HEK293 (cell line): Measurements from ENCODE around the gene TMEM187.

Experiments
- ZBTB8A ChIP-seq: fragments of 450-650 bp; formaldehyde crosslinking; IDR thresholded peaks from 2 replicates; pipeline ENCODE4 v1.5.1; 2016; ENCODE audit warnings: missing biosample characterization, missing genetic modification characterization
- ZNF423 ChIP-seq: fragments of 450-650 bp; formaldehyde crosslinking; IDR thresholded peaks from 2 replicates; pipeline ENCODE4 v1.5.1; 2016; ENCODE audit warnings: missing biosample characterization, missing genetic modification characterization
- TF ChIP-seq, protein P1 (sequence below): fragments of 450-650 bp; formaldehyde crosslinking; IDR thresholded peaks from 2 replicates; pipeline ENCODE4 v1.5.1; 2016; ENCODE audit warnings: missing biosample characterization, missing genetic modification characterization

DNA sequence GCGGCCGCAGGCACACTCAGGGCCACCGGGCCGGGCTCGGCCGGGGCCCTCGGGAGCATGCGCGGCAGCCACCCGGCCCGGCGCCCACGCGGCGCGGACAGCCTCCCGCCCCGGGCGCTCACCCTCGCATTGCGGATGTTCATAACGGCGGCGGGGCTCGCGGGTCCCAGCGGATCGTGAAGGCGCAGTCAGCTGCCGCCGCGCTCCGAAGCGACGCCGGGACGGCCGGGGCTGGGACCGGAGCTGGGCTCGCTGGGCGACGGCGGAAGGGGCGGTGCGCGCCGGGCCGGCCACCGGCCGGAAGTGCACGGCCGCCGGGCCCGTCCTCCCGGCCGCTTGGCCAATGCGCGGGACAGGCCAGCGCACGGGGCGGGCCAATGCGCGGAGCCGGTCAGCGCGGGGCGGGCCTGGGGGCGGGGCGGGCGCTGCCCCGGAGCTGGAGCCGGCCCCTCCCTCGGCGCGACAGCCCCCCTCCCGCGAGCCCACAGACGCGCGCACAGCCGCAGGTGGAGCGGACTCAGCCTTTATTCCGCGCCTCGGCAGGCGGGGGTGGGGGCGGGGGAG lies 37.7 kb upstream of the TMEM187 start, which contains the start of gene NAA10:
- TF ChIP-seq ZNF423 (tag by site-specific recombination) (no peak), ZBTB8A (tag by site-specific recombination) (no peak; the same call in 1 of the 2 replicates)
- TF ChIP-seq, protein P1, sequence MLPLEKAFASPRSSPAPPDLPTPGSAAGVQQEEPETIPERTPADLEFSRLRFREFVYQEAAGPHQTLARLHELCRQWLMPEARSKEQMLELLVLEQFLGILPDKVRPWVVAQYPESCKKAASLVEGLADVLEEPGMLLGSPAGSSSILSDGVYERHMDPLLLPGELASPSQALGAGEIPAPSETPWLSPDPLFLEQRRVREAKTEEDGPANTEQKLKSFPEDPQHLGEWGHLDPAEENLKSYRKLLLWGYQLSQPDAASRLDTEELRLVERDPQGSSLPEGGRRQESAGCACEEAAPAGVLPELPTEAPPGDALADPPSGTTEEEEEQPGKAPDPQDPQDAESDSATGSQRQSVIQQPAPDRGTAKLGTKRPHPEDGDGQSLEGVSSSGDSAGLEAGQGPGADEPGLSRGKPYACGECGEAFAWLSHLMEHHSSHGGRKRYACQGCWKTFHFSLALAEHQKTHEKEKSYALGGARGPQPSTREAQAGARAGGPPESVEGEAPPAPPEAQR (tag by site-specific recombination), result no peak
